ENCODE results near the gene COX8A.
"Not testable (repeated sequence)": the region's sequence is repeated elsewhere in the genome, so short reads cannot be mapped to it uniquely, and the experiment has no call there.

COX8A gene

GRCh38 chr11:63944987-63945386, 29.4 kb upstream of the COX8A start:
- no peak overlapping the region for H3K4me3 ChIP-seq (ENCODE audit: low read length)
- no peaks in the 10 kb centered on the region for H3K4me1 ChIP-seq (ENCODE audit: control insufficient read depth, low read depth, low read length)
- no peaks in the 10 kb centered on the region for H3K9me3 ChIP-seq (ENCODE audit: control insufficient read depth, low read depth, low read length)
- no peak overlapping the region for H3K9ac ChIP-seq (ENCODE audit: low read length)
- H3K27me3 ChIP-seq (ENCODE audit: control insufficient read depth, insufficient read depth, low read length): no peaks in the 10 kb centered on the region
- H3K36me3 ChIP-seq (ENCODE audit: control insufficient read depth, low read depth, low read length): peaks cover 21% of the 10 kb centered on the region
- no peak overlapping the region for H3K27ac ChIP-seq (ENCODE audit: low read length)

- no peaks in the 10 kb centered on the region for H3K4me1 ChIP-seq (ENCODE audit: control insufficient read depth, low read depth, low read length)
Observed at GRCh38 chr11:63945477-63946163, 28.8 kb upstream of the COX8A start.

GRCh38 chr11:63951779-63952536, 22.5 kb upstream of the COX8A start:
- Histone ChIP-seq H3K4me1 (ENCODE audit: control insufficient read depth, low read depth, low read length) (no peaks in the 10 kb centered on the region), H3K27me3 (ENCODE audit: control insufficient read depth, insufficient read depth, low read length) (no peaks in the 10 kb centered on the region), H3K27ac (ENCODE audit: low read length) (no peak overlapping the region), H3K4me3 (ENCODE audit: low read length) (no peak overlapping the region), H3K9me3 (ENCODE audit: control insufficient read depth, low read depth, low read length) (no peaks in the 10 kb centered on the region), H3K9ac (ENCODE audit: low read length) (no peak overlapping the region), H3K36me3 (ENCODE audit: control insufficient read depth, low read depth, low read length) (peaks cover 51% of the 10 kb centered on the region)

More at GRCh38 chr11:63945477-63946163, 28.8 kb upstream of the COX8A start:
- no peak overlapping the region for H3K9ac ChIP-seq (ENCODE audit: low read length)
- H3K27ac ChIP-seq (ENCODE audit: low read length): no peak overlapping the region
- H3K27me3 ChIP-seq (ENCODE audit: control insufficient read depth, insufficient read depth, low read length): no peaks in the 10 kb centered on the region
- no peaks in the 10 kb centered on the region for H3K9me3 ChIP-seq (ENCODE audit: control insufficient read depth, low read depth, low read length)
- no peak overlapping the region for H3K4me3 ChIP-seq (ENCODE audit: low read length)
- H3K36me3 ChIP-seq (ENCODE audit: control insufficient read depth, low read depth, low read length): peaks cover 21% of the 10 kb centered on the region

GRCh38 chr11:63952570-63952969, 21.9 kb upstream of the COX8A start:
- Histone ChIP-seq H3K4me1 (ENCODE audit: control insufficient read depth, low read depth, low read length) (no peaks in the 10 kb centered on the region), H3K9me3 (ENCODE audit: control insufficient read depth, low read depth, low read length) (no peaks in the 10 kb centered on the region), H3K9ac (ENCODE audit: low read length) (no peak overlapping the region), H3K27me3 (ENCODE audit: control insufficient read depth, insufficient read depth, low read length) (no peaks in the 10 kb centered on the region), H3K27ac (ENCODE audit: low read length) (no peak overlapping the region), H3K4me3 (ENCODE audit: low read length) (no peak overlapping the region), H3K36me3 (ENCODE audit: control insufficient read depth, low read depth, low read length) (peaks cover 52% of the 10 kb centered on the region)

- Histone ChIP-seq H3K4me3 (ENCODE audit: low read length) (no peak overlapping the region), H3K27me3 (ENCODE audit: control insufficient read depth, insufficient read depth, low read length) (no peaks in the 10 kb centered on the region), H3K4me1 (ENCODE audit: control insufficient read depth, low read depth, low read length) (no peaks in the 10 kb centered on the region), H3K36me3 (ENCODE audit: control insufficient read depth, low read depth, low read length) (peaks cover 38% of the 10 kb centered on the region), H3K9ac (ENCODE audit: low read length) (no peak overlapping the region), H3K9me3 (ENCODE audit: control insufficient read depth, low read depth, low read length) (no peaks in the 10 kb centered on the region), H3K27ac (ENCODE audit: low read length) (no peak overlapping the region)
Observed at GRCh38 chr11:63958008-63958407, 16.4 kb upstream of the COX8A start.

GRCh38 chr11:63961608-63962412, 12.6 kb upstream of the COX8A start:
- peaks cover 4% of the 10 kb centered on the region for H3K36me3 ChIP-seq (ENCODE audit: control insufficient read depth, low read depth, low read length)
- no peaks in the 10 kb centered on the region for H3K9me3 ChIP-seq (ENCODE audit: control insufficient read depth, low read depth, low read length)
- H3K4me1 ChIP-seq (ENCODE audit: control insufficient read depth, low read depth, low read length): no peaks in the 10 kb centered on the region
- no peak overlapping the region for H3K9ac ChIP-seq (ENCODE audit: low read length)
- no peak overlapping the region for H3K27ac ChIP-seq (ENCODE audit: low read length)
- H3K27me3 ChIP-seq (ENCODE audit: control insufficient read depth, insufficient read depth, low read length): peaks cover 12% of the 10 kb centered on the region
- no peak overlapping the region for H3K4me3 ChIP-seq (ENCODE audit: low read length)

GRCh38 chr11:63963895-63964294, 10.5 kb upstream of the COX8A start:
- H3K9me3 ChIP-seq (ENCODE audit: control insufficient read depth, low read depth, low read length); H3K9ac ChIP-seq (ENCODE audit: low read length): not testable (repeated sequence)

GRCh38 chr11:63966444-63966843, 8.0 kb upstream of the COX8A start:
- Histone ChIP-seq H3K9me3 (ENCODE audit: control insufficient read depth, low read depth, low read length) (no peaks in the 10 kb centered on the region), H3K4me3 (ENCODE audit: low read length) (no peak overlapping the region), H3K27me3 (ENCODE audit: control insufficient read depth, insufficient read depth, low read length) (peaks cover 39% of the 10 kb centered on the region), H3K27ac (ENCODE audit: low read length) (no peak overlapping the region), H3K36me3 (ENCODE audit: control insufficient read depth, low read depth, low read length) (no peaks in the 10 kb centered on the region), H3K9ac (ENCODE audit: low read length) (no peak overlapping the region), H3K4me1 (ENCODE audit: control insufficient read depth, low read depth, low read length) (no peaks in the 10 kb centered on the region)

More at GRCh38 chr11:63963895-63964294, 10.5 kb upstream of the COX8A start:
- H3K4me3 ChIP-seq (ENCODE audit: low read length); H3K27ac ChIP-seq (ENCODE audit: low read length); H3K4me1 ChIP-seq (ENCODE audit: control insufficient read depth, low read depth, low read length); H3K36me3 ChIP-seq (ENCODE audit: control insufficient read depth, low read depth, low read length): not testable (repeated sequence)
- peaks cover 17% of the 10 kb centered on the region for H3K27me3 ChIP-seq (ENCODE audit: control insufficient read depth, insufficient read depth, low read length)

- Histone ChIP-seq H3K9me3 (ENCODE audit: control insufficient read depth, low read depth, low read length) (no peaks in the 10 kb centered on the region), H3K36me3 (ENCODE audit: control insufficient read depth, low read depth, low read length) (no peaks in the 10 kb centered on the region)
Observed at GRCh38 chr11:63969461-63969860, 5.0 kb upstream of the COX8A start.

GRCh38 chr11:63970902-63971301, 3.5 kb upstream of the COX8A start:
- H3K27ac ChIP-seq (ENCODE audit: low read length): no peak overlapping the region
- H3K36me3 ChIP-seq (ENCODE audit: control insufficient read depth, low read depth, low read length): no peaks in the 10 kb centered on the region
- H3K9me3 ChIP-seq (ENCODE audit: control insufficient read depth, low read depth, low read length): no peaks in the 10 kb centered on the region
- no peak overlapping the region for H3K9ac ChIP-seq (ENCODE audit: low read length)
- H3K4me3 ChIP-seq (ENCODE audit: low read length): no peak overlapping the region
- peaks cover 32% of the 10 kb centered on the region for H3K27me3 ChIP-seq (ENCODE audit: control insufficient read depth, insufficient read depth, low read length)
- peaks cover 3% of the 10 kb centered on the region for H3K4me1 ChIP-seq (ENCODE audit: control insufficient read depth, low read depth, low read length)

More at GRCh38 chr11:63969461-63969860, 5.0 kb upstream of the COX8A start:
- no peaks in the 10 kb centered on the region for H3K4me1 ChIP-seq (ENCODE audit: control insufficient read depth, low read depth, low read length)
- peaks cover 44% of the 10 kb centered on the region for H3K27me3 ChIP-seq (ENCODE audit: control insufficient read depth, insufficient read depth, low read length)
- H3K9ac ChIP-seq (ENCODE audit: low read length): no peak overlapping the region
- H3K4me3 ChIP-seq (ENCODE audit: low read length): no peak overlapping the region
- H3K27ac ChIP-seq (ENCODE audit: low read length): no peak overlapping the region

GRCh38 chr11:63973912-63974258, 535 bp upstream of the COX8A start:
- H3K9ac ChIP-seq (ENCODE audit: low read length); H3K27ac ChIP-seq (ENCODE audit: low read length); H3K36me3 ChIP-seq (ENCODE audit: control insufficient read depth, low read depth, low read length); H3K9me3 ChIP-seq (ENCODE audit: control insufficient read depth, low read depth, low read length); H3K4me3 ChIP-seq (ENCODE audit: low read length): not testable (repeated sequence)
- H3K4me1 ChIP-seq (ENCODE audit: control insufficient read depth, low read depth, low read length): peaks cover 23% of the 10 kb centered on the region
- peaks cover 27% of the 10 kb centered on the region for H3K27me3 ChIP-seq (ENCODE audit: control insufficient read depth, insufficient read depth, low read length)

Measured in iPS-18a (cell line).